Uterus (tissue), 4 donors: ENCODE measurements around the gene ADSS1. TPM values are rescaled to one million over a fixed set of nuclear protein-coding genes. Genes with fewer than 3 reads are reported as not detected.
A peak's percentile ranks its signal among the peaks of the same experiment; 100 is the strongest.

Experiments used
- DNase-seq, 2 donors: peaks; one replicate each; pipeline ENCODE4 v3.0.0-alpha.2; 2019 to 2020
- H3K27ac ChIP-seq, 2 donors: fragments of 200-600 bp; sonication (generic); 1 replicate in 1 of 2; 2 replicates in 1 of 2; pipeline ENCODE4 v1.5.1; 2016 to 2018
- H3K27me3 ChIP-seq, 2 donors: fragments of 200-600 bp; sonication (generic); one replicate each; pipeline ENCODE4 v1.5.1; 2018 to 2019; ENCODE audit warnings: control low read depth in 1 of 2
- H3K36me3 ChIP-seq, 2 donors: fragments of 200-600 bp; sonication (generic); one replicate each; pipeline ENCODE4 v1.5.1; 2019; ENCODE audit warnings: control low read depth in 1 of 2
- H3K4me1 ChIP-seq, 2 donors: fragments of 200-600 bp; sonication (generic); one replicate each; pipeline ENCODE4 v1.5.1; 2018 to 2019; ENCODE audit warnings: control low read depth in 1 of 2
- H3K4me3 ChIP-seq, 2 donors: fragments of 200-600 bp; sonication (generic); 1 replicate in 1 of 2; 2 replicates in 1 of 2; pipeline ENCODE4 v1.5.1; 2018 to 2019; ENCODE audit warnings: mild to moderate bottlenecking in 1 of 2
- H3K9me3 ChIP-seq, 2 donors: fragments of 200-600 bp; sonication (generic); one replicate each; pipeline ENCODE4 v1.5.1; 2019; ENCODE audit warnings: control low read depth in 1 of 2
- CTCF ChIP-seq, 4 experiments: fragments of 200-600 bp in 2 of 4; fragments of 450-650 bp in 2 of 4; sonication (generic) in 2 of 4; IDR thresholded peaks; one replicate each; pipeline ENCODE4 v1.5.1; 2016 to 2019; ENCODE audit warnings: antibody characterized with exemption in 4 of 4, mild to moderate bottlenecking in 2 of 4, moderate library complexity in 1 of 4
- POLR2A ChIP-seq, 2 donors: fragments of 450-650 bp; IDR thresholded peaks; one replicate each; pipeline ENCODE4 v1.6.1; 2016; ENCODE audit warnings: antibody characterized with exemption in 2 of 2, mild to moderate bottlenecking in 1 of 2, moderate library complexity in 1 of 2
- intact Hi-C: fragments of 100-400 bp; cut with DNase I; formaldehyde crosslinking; loops from one replicate; pipeline ENCODE4 v1.15.1; 2023; ENCODE audit warnings: low total_unique reads
- total RNA-seq, 4 donors: library from RNA; depleted of rRNA in 3 of 4; stranded (reverse); fragments of >200 nt in 3 of 4; gene quantifications; one replicate each; pipeline versions ENCODE4 v1.1.0 to v1.2.4, GENCODE V29; 2014 to 2023
- donor health status: DM: yes; HTN: yes; CAD: no.

ADSS1 gene
- total RNA-seq, 4 donors from 2014 or later, result 7.0 to 11.7 TPM; not detected in 2

GRCh38 chr14:104699426-104699748 lies 24.6 kb upstream of the ADSS1 start:
- H3K27ac ChIP-seq, result peak overlapping the region; percentile 34 to 56
- no peaks in the 10 kb centered on the region for H3K36me3 ChIP-seq
- H3K4me3 ChIP-seq, result no peak overlapping the region

GRCh38 chr14:104700225-104700651 lies 23.8 kb upstream of the ADSS1 start:
- DNase-seq, result no peak
- TF ChIP-seq CTCF (IDR thresholded peaks at IDR 0.05) (no peak), POLR2A (IDR thresholded peaks at IDR 0.05) (no peak)
- no peaks in the 10 kb centered on the region for H3K9me3 ChIP-seq
- peaks cover 0 to 34% of the 10 kb centered on the region in 2 donors for H3K4me1 ChIP-seq
- no peaks in the 10 kb centered on the region for H3K27me3 ChIP-seq
- H3K4me3 ChIP-seq, result no peak overlapping the region
- peak overlapping the region; percentile 34 to 56 for H3K27ac ChIP-seq
- no peaks in the 10 kb centered on the region for H3K36me3 ChIP-seq
- intact Hi-C loops, result no loop called here

More at GRCh38 chr14:104699426-104699748, 24.6 kb upstream of the ADSS1 start:
- Histone ChIP-seq H3K4me1 (peaks cover 0 to 42% of the 10 kb centered on the region in 2 donors), H3K9me3 (no peaks in the 10 kb centered on the region), H3K27me3 (no peaks in the 10 kb centered on the region)
- no peak for DNase-seq
- intact Hi-C loops, result no loop called here
- TF ChIP-seq POLR2A (IDR thresholded peaks at IDR 0.05) (no peak), CTCF (IDR thresholded peaks at IDR 0.05) (no peak)

- Histone ChIP-seq H3K9me3 (no peaks in the 10 kb centered on the region), H3K4me1 (peaks cover 0 to 30% of the 10 kb centered on the region in 2 donors), H3K36me3 (no peaks in the 10 kb centered on the region), H3K4me3 (no peak overlapping the region), H3K27ac (peak overlapping the region; percentile 10 to 34), H3K27me3 (no peaks in the 10 kb centered on the region)
- no peak for TF ChIP-seq CTCF (IDR thresholded peaks at IDR 0.05)
- no peak for TF ChIP-seq POLR2A (IDR thresholded peaks at IDR 0.05)
- intact Hi-C loops, result no loop called here
- no peak for DNase-seq
These were observed 23.2 kb upstream of the ADSS1 start for GRCh38 chr14:104700747-104701217.

GRCh38 chr14:104701383-104702076 lies 22.5 kb upstream of the ADSS1 start:
- no peak for DNase-seq
- H3K27ac ChIP-seq, result no peak overlapping the region
- H3K4me3 ChIP-seq, result no peak overlapping the region
- H3K4me1 ChIP-seq, result peaks cover 0 to 27% of the 10 kb centered on the region in 2 donors
- H3K9me3 ChIP-seq, result no peaks in the 10 kb centered on the region
- H3K36me3 ChIP-seq, result no peaks in the 10 kb centered on the region
- intact Hi-C loops, result no loop called here
- no peaks in the 10 kb centered on the region for H3K27me3 ChIP-seq
- TF ChIP-seq CTCF (IDR thresholded peaks at IDR 0.05) (no peak), POLR2A (IDR thresholded peaks at IDR 0.05) (no peak)

- Histone ChIP-seq H3K36me3 (no peaks in the 10 kb centered on the region), H3K9me3 (no peaks in the 10 kb centered on the region), H3K4me1 (peaks cover 0 to 21% of the 10 kb centered on the region in 2 donors), H3K27ac (no peak overlapping the region), H3K4me3 (no peak overlapping the region), H3K27me3 (no peaks in the 10 kb centered on the region)
- TF ChIP-seq POLR2A (IDR thresholded peaks at IDR 0.05), result no peak
- DNase-seq, result no peak
- intact Hi-C loops, result no loop called here
These were observed 21.9 kb upstream of the ADSS1 start for GRCh38 chr14:104702106-104702505.
